GM19467 (cell line): ENCODE data around the gene ASTN2.
"Not testable (repeated sequence)": the region's sequence is repeated elsewhere in the genome, so short reads cannot be mapped to it uniquely, and the experiment has no call there.

Experiments used
- ATAC-seq: cut with Tn5 transposase; IDR thresholded peaks from one replicate; pipeline ENCODE4 v1.9.1; 2021; ENCODE audit warnings: mild to moderate bottlenecking, moderate library complexity; ENCODE audit not compliant: unreplicated experiment

The ASTN2 gene

GRCh38 chr9:116476002-116476401 is 938.9 kb downstream of the ASTN2 start:
- ATAC-seq = no peak

GRCh38 chr9:116475201-116475600 is 939.7 kb downstream of the ASTN2 start:
- no peak for ATAC-seq

GRCh38 chr9:116471944-116472506 is 942.8 kb downstream of the ASTN2 start:
- ATAC-seq = no peak

GRCh38 chr9:116471093-116471906 is 943.6 kb downstream of the ASTN2 start:
- ATAC-seq = no peak

GRCh38 chr9:116468793-116469527 is 945.9 kb downstream of the ASTN2 start:
- no peak for ATAC-seq

GRCh38 chr9:116468369-116468768 is 946.5 kb downstream of the ASTN2 start:
- ATAC-seq = no peak

GRCh38 chr9:116467740-116468351 is 947.0 kb downstream of the ASTN2 start:
- ATAC-seq = no peak

- no peak for ATAC-seq
These were observed 948.3 kb downstream of the ASTN2 start for GRCh38 chr9:116466271-116467235.

GRCh38 chr9:116465576-116466270 is 949.1 kb downstream of the ASTN2 start:
- no peak for ATAC-seq

- no peak for ATAC-seq
These were observed 949.8 kb downstream of the ASTN2 start for GRCh38 chr9:116464987-116465571.

- ATAC-seq = no peak
These were observed 950.4 kb downstream of the ASTN2 start for GRCh38 chr9:116464423-116464822.

- ATAC-seq = no peak
These were observed 953.2 kb downstream of the ASTN2 start for GRCh38 chr9:116461632-116462031.

- no peak for ATAC-seq
These were observed 954.8 kb downstream of the ASTN2 start for GRCh38 chr9:116460026-116460425.

- no peak for ATAC-seq
These were observed 955.3 kb downstream of the ASTN2 start for GRCh38 chr9:116459576-116459975.

- no peak for ATAC-seq
These were observed 958.3 kb downstream of the ASTN2 start for GRCh38 chr9:116456490-116457088.

- not testable (repeated sequence) for ATAC-seq
These were observed 960.3 kb downstream of the ASTN2 start for GRCh38 chr9:116454539-116454938.

GRCh38 chr9:116453785-116454184 is 961.1 kb downstream of the ASTN2 start:
- no peak for ATAC-seq

- ATAC-seq = no peak
These were observed 962.2 kb downstream of the ASTN2 start for GRCh38 chr9:116452634-116453033.

- ATAC-seq = no peak
These were observed 962.6 kb downstream of the ASTN2 start for GRCh38 chr9:116452227-116452626.
